GM21576 (cell line): ENCODE measurements around the gene COL4A1.
"Not testable (repeated sequence)": the region's sequence is repeated elsewhere in the genome, so short reads cannot be mapped to it uniquely, and the experiment has no call there.

Experiments
- ATAC-seq: cut with Tn5 transposase; IDR thresholded peaks from one replicate; pipeline ENCODE4 v1.9.1; 2021; ENCODE audit warnings: mild to moderate bottlenecking, moderate library complexity; ENCODE audit not compliant: unreplicated experiment

Gene COL4A1

GRCh38 chr13:110124201-110124940 is 182.6 kb downstream of the COL4A1 start:
- ATAC-seq: no peak

DNA sequence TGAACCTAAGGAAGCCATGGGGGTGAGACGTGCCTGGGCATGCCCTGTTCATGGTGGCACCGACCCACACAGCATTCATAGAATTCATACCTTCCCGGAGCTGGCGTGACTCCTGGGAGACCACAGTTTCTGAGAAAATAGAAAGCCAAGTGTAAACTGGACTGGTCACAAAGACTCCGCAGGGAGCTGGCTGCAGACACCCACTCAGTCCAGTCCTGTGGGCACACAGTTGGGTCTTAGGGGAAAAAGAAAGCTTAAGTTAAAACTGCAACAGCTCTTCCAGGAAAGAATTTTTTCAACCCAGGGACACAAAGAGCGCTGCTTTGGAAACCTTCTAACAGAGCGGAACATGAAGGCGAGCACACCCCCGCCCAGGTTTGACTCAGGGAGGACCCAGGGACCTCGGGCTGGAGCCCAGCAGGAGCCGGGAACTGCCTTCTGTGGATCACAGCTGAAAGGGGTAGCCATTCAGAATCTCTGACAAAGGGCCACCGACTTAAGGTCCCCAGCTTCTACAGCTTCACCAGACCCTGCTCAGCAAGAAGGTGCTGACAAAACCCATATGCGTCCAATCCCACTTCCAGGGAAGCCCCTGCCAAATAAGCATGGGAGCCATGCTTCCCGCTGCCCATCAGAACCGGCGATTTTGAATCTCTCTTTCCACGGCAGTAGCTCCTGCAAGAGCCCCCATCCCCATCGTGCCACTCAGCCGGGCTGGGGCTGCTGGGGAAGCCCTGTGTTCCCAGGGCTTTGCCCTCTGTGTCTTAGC is 183.7 kb downstream of the COL4A1 start:
- no peak for ATAC-seq

DNA sequence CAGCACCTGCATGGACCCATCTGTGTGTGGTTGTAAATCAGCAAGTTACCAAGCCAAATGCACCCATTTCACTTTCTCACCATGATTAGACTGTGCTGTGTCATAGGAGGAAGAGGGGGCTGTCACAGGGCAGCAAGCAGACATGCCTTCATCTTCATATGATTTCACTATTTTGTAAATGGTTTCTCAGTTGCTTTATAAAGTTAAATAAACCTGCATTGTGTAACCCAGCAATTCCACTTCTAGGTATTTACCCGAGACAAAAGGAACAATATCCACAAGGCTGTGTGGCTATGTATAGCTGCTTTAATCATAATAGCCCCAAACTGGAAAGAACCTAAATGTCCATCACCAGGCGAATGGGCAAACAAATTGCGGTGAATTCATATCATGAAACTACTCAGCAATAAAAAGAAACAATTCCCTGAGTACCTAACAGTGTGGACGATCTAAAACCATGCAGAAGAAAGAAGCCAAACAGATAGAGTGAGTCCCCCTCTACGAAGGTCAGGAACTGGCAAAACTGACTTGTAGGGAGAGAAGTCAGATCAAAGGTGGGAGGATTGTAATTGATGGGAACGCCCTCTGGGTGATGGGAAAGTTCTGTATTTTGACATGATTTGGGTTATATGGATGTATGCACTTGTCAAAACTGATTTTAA is 185.4 kb downstream of the COL4A1 start:
- no peak for ATAC-seq

DNA sequence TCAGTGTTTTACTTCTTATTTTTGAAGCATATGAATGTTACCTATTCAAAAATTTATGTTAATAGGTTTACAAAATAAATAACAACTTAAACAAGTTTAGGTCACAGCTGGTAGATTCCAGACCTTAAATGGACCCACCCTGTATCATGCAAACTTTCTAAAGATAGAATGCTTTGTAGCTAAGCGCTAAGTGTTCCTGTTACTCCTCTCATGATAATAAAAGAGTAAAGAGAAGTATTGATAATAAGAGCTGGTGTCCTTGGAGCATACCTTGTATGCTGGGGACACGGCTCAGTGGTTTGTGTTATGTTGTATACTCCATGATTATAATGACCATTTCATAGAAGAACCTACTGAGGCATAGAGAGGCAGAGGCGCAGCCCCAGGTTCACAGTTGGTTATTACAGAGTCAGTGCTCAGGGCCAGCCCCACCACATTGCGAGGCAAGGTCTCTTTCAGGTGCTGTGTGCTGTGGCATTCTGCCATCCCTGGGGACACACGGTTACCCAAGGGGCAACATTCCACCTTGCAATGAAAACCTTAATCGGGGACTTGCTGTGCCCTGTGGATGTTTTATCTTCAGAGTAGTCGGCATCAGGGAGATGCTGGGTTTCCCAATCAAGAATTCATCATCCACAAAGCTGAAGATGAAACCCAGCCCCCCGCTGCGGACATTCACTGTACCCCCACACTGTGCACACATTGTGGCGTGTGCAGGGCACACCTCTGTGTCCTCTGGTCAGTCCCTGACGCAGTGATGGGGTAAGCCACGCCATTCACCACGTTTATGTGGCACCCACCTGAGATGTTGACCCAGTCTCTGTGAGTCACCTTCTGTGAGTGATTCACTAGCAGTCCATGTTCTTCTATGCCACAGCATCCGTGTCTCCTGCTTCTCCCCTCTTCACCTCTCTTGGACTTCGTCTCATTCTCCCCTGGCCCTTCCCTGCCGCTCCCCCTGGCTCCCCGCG is 186.7 kb downstream of the COL4A1 start:
- ATAC-seq: no peak

- ATAC-seq: no peak
Measured at GRCh38 chr13:110118106-110118505, 188.9 kb downstream of the COL4A1 start.

DNA sequence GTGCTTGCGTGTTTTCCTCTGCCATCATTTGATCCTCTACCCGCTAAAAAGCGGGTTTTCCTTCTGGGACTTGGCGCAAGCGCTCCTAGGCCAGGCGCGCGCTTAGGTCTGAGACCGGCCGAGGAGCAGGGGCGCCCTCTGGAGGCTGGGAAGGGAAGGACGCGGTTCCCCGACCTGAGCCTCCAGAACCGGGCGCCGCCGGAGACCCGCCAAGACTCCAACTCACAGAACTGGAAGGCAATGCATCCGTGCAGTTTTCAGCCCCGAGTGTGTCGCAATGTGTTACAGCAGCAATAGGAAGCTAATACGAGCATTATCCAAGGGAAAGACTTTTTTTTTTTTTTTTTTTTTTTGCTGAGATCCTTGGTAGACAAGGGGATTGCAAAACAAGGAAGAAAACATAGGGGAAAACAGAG is 190.9 kb downstream of the COL4A1 start:
- peak; percentile 76 for ATAC-seq

DNA sequence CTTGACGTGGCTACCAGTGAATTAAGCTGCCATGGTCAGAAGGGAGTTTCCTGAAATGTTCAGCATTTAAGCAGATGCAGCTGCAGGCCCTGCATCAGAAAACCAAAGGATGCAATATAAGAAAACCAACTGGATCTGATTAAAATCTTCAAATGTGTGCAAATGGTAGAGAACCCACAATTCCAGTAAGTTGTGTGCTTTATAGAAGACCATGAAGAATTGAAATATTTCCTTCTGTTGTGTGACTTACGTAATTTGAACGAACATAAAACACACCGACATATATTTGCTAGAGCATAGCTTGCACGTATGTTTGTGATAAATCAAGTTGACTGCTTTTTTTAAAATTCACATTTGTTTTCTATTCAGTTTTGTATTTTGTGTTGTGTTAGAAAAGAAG is 191.4 kb downstream of the COL4A1 start:
- no peak for ATAC-seq

DNA sequence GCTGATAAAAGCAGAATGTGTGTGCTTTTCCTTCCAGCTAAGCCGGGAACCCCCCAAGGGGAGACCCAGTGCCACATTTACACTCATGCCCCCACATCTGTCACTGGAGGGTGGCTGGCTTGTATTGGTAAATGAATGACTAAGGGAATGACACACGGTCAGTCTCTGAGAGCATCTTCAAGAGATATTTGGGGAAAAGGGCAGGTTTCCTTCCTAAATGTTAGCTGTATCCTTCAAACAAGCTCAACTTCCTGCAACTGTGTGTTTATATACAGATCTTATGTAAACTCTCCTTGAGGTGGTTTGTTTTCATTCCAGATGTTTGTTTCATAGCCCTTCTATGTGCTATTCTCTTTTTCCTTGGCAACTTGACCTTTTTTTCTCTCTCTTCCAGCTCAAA is 192.6 kb downstream of the COL4A1 start:
- no peak for ATAC-seq

DNA sequence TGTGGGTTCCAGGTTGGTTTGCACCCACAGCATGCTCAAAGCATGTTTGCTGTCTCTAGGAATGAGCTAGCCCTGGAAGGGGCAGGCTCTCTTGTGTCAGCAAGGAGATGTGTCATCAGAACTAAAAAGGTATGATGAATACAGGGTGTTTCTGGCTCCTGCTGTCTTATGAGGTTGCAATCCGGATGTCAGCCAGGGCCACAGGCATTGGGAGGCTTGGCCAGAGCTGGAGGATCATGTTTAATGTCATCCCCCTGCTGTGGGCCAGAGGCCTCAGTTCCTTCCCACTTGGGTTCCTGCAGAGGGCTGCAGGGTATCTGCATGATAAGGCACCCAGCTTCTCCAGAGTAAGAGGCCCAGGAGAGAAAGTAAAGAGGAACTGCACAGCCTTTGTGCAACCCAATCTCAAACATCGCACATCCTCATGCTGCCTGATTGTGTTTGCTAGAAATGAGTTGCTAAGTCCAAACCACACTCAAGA is 193.6 kb downstream of the COL4A1 start:
- no peak for ATAC-seq

- not testable (repeated sequence) for ATAC-seq
Measured at GRCh38 chr13:110112379-110112778, 194.6 kb downstream of the COL4A1 start.

- no peak for ATAC-seq
Measured at GRCh38 chr13:110110783-110111182, 196.2 kb downstream of the COL4A1 start.

- no peak for ATAC-seq
Measured at GRCh38 chr13:110109910-110110309, 197.0 kb downstream of the COL4A1 start.

DNA sequence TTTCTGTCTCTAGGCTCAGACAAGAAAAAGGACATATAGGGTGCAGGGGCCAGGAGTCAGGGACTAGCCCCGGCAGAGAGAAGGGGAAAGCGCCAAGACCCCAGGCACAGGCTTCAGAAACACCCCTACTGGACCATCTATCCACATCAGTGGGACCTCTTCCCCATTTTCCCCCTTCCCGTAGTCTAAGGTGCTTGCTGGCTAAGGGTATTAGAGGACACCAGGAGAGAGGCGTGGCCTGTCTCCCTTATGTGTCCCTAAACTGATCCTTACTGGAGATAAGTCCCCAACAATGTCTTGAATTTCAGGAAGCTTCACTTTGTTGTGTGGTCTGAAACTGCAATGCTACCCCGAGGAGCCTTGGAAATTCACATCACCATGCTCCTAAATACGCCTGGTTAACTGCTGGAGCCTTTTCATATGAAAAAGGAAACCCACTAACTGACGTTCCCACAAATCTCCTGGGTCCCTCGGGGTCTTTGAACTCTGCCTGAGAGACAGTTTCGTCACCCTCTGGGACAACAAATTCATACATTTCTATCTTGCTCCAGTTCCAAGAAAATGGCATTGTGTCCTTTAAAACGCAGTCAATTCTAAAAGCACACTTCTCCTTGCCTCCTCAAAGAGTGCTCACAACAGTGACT is 197.7 kb downstream of the COL4A1 start:
- ATAC-seq: no peak

DNA sequence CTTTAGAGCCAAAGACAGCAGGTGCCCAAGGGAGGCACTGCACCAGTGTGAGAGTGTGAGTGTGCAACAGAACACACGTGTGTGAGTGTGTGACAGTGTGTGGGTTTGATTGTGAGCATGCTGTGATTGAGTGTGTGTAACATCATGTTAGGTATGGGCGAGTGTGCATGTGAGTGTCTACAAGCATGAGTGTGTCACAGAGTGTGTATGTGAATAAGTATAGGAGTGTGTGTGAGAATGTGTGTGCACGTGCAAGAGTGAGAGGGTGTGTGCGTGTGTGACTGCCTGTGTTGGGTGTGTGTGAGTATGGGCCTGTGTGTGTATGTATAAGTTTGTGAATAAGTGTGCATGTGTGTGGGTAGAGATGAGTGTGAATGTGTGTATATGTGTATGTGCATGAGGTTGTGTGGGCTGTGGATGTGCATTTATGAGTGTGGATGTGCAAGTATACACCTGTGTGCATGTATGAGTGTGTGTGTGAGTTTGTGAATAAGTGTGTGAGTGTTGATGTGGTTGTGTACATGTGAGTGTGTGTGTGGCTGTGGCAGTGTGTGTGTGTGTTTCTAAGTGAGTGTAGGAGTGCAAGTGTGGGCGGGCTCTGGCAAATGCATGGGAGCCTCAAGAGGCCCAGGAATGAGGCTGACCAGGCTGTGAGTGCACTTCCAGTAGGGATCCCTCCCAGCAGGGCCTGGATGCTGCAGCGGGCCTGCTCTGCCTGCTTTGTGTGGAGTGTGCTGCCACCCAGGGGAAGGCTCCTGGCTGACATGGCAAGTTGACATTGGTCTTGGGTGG is 198.4 kb downstream of the COL4A1 start:
- ATAC-seq: no peak

GRCh38 chr13:110107568-110108347 is 199.2 kb downstream of the COL4A1 start:
- ATAC-seq: no peak

GRCh38 chr13:110106726-110107125 is 200.2 kb downstream of the COL4A1 start:
- no peak for ATAC-seq

GRCh38 chr13:110105136-110105535 is 201.8 kb downstream of the COL4A1 start:
- no peak for ATAC-seq

GRCh38 chr13:110103534-110103933 is 203.4 kb downstream of the COL4A1 start:
- no peak for ATAC-seq
